ENCODE results near the gene EEF1AKMT3. TPM values are rescaled to one million over a fixed set of nuclear protein-coding genes. Genes with fewer than 3 reads are reported as not detected.

EEF1AKMT3 gene
- total RNA-seq, 1 donor from 2014 or later = 6.1 TPM

DNA sequence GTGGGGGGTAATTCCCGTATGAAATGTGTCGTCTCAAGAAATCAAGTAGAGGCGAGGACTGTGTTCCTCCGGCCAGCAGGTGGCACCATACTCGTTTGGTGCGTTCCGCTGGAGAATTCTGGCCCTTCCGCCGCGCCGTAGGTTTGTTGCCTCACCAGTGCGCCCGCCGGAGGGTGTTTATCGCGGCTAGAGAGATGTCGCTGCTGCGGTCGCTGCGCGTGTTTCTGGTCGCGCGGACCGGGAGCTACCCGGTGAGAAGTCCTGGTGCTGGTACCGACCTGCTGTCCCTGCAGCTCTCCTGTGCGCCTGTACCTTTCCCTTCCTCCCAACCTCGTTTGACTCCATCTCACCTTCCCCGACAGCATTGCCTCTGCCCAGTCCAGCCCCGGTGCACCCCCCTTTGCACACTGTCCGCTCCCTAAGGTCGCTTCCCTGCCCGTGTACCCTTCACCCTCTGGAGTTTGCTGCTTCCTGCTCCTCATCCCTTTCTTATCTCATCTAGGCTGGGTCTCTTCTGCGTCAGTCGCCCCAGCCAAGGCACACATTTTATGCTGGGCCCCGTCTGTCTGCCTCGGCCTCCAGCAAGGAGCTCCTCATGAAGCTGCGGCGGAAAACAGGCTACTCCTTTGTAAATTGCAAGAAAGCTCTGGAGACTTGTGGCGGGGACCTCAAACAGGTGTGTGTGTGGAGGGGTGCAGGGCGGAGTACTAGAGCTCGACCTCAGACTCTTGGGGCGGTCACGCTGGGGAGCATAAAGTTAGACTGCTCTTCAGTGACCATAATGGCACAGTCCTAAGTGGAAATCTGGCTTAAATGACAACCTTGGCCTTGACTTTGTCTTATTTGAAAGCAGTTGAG, 10.4 kb downstream of the EEF1AKMT3 start, which contains the start of gene TSFM:
Gene TSFM, plus strand, starts transcription at position 180 of the 858 bp plus-strand sequence. Its CDS starts 15 bp downstream, at position 195.
- DNase-seq = peak; percentile 99
- Mint-ChIP-seq H3K4me1 (peaks cover 30% of the 10 kb centered on the region), H3K4me3 (peak within 1 kb of the TSS; percentile 99), H3K9me3 (no peaks in the 10 kb centered on the region), H3K36me3 (ENCODE audit: low read depth) (peaks cover 33% of the 10 kb centered on the region), H3K27ac (peak within 1 kb of the TSS; percentile 99), H3K27me3 (no peaks in the 10 kb centered on the region)
- intact Hi-C loops (cut with micrococcal nuclease) = loop anchor here (1.0 to 2.0 kb wide), 3 partner anchors 11 to 116 kb away; partner anchors contain the start of genes CTDSP2, EEF1AKMT3 and METTL1

DNA sequence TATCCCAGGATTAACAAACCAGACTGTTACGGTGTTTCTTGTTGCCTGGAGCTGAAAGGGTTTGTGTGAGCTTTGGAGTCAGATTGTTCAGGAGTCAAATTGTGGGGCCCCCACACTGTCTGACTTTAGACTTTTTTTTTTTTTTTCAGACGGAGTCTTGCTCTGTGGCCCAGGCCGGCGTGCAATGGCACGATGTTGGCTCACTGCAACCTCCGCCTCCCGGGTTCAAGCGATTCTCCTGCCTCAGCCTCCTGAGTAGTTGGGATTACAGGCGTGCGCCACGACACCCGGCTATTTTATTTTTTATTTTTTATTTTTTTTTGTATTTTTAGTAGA, 11.0 kb downstream of the EEF1AKMT3 start:
- peaks cover 36% of the 10 kb centered on the region for H3K36me3 Mint-ChIP-seq (ENCODE audit: low read depth)

DNA sequence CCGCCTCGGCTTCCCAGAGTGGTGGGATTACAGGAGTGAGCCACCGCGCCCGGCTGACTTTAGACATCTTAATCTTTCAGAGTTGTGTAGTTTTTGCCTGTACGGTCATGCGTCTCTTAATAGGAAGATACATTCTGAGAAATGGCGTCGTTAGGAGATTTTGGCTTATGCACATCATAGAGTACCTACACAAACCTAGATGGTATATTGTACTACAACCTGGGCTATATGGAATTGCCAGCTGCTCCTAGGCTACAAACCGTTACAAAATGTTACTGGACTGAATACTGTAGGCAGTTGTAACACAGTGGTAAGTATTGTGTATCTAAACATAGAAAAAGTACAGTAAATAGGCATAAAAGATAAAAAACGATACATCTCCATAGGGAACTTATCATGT, 11.4 kb downstream of the EEF1AKMT3 start:
- Mint-ChIP-seq H3K4me3 (peak overlapping the region; percentile 76), H3K36me3 (ENCODE audit: low read depth) (peaks cover 40% of the 10 kb centered on the region), H3K27me3 (no peaks in the 10 kb centered on the region), H3K9me3 (no peaks in the 10 kb centered on the region), H3K4me1 (peaks cover 30% of the 10 kb centered on the region), H3K27ac (peak overlapping the region; percentile 45)
- no peak for DNase-seq
- intact Hi-C loops (cut with micrococcal nuclease) = loop anchor here (2.0 kb wide), 2 partner anchors 63 to 115 kb away; partner anchors contain the start of gene CTDSP2

More for the DNA sequence above, 11.0 kb downstream of the EEF1AKMT3 start:
- Mint-ChIP-seq H3K9me3 (no peaks in the 10 kb centered on the region), H3K4me3 (peak overlapping the region; percentile 99), H3K4me1 (peaks cover 30% of the 10 kb centered on the region), H3K27ac (peak overlapping the region; percentile 99), H3K27me3 (no peaks in the 10 kb centered on the region)
- intact Hi-C loops (cut with micrococcal nuclease) = loop anchor here (2.0 kb wide), 2 partner anchors 63 to 115 kb away; partner anchors contain the start of gene CTDSP2
- no peak for DNase-seq

DNA sequence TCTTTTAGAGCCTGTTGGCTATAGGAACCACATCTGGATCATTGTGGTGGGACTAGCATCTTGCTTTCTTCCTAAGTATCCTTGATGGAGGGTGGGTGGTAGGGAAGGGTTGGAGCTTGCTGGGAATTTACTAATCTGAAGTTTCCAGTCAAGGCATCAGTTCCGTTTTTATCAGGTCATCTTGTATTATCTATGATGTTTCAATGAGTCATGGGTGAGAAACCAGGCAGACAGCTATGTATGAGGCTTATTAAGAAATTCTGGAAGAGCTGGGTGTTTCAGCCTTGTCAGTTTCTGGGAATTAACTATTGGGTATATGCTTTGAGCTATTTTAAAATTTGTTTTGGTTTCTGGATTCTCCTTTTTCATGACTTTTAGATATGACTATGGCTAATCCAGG, 21.5 kb downstream of the EEF1AKMT3 start:
- Mint-ChIP-seq H3K27ac (no peak overlapping the region), H3K36me3 (ENCODE audit: low read depth) (peaks cover 54% of the 10 kb centered on the region)
- no peak for DNase-seq

DNA sequence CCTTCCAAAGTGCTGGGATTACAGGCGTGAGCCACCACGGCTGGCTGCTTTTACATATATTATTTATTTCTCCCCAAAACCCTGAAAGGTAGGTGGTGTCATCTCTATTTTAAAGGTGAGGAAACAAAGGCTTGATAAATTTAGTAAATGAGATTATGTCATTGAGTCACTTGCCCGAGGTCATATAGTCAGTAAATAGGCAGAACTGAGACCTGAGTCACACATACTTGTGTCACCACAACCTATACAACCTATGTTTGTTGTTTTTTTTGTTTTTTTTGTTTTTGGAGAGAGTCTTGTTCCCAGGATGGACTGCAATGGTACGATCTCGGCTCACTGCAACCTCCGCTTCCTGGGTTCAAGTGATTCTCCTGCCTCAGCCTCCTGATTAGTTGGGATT, 22.9 kb downstream of the EEF1AKMT3 start:
- no peak overlapping the region for H3K27ac Mint-ChIP-seq
- DNase-seq = no peak
- peaks cover 5% of the 10 kb centered on the region for H3K4me1 Mint-ChIP-seq
- no peaks in the 10 kb centered on the region for H3K27me3 Mint-ChIP-seq
- H3K4me3 Mint-ChIP-seq = no peak overlapping the region
- intact Hi-C loops (cut with micrococcal nuclease) = no loop called here
- H3K36me3 Mint-ChIP-seq (ENCODE audit: low read depth) = peaks cover 50% of the 10 kb centered on the region
- no peaks in the 10 kb centered on the region for H3K9me3 Mint-ChIP-seq

More for the DNA sequence above, 21.5 kb downstream of the EEF1AKMT3 start:
- intact Hi-C loops (cut with micrococcal nuclease) = no loop called here
- Mint-ChIP-seq H3K4me3 (no peak overlapping the region), H3K27me3 (no peaks in the 10 kb centered on the region), H3K4me1 (peaks cover 5% of the 10 kb centered on the region), H3K9me3 (no peaks in the 10 kb centered on the region)

DNA sequence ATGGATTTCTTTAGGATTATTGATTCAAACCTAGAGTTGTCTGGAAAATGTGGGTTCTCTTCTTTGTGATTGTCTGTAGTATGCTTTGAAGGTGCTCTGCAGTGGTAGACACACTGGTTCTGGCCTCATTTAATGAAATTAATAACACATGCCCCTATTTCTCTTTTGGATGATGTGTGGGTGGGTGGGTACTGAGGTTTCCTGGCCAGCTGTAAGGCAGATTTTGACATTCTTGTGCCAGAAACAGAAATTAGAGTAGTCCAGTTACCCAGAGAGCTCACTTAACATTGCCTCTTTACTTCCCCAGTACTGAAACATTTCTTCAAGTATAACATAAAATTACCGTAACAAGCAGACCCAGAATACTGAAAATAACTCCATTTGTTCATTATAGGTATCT, 24.6 kb downstream of the EEF1AKMT3 start:
- Mint-ChIP-seq H3K27ac (no peak overlapping the region), H3K4me1 (peaks cover 5% of the 10 kb centered on the region)

DNA sequence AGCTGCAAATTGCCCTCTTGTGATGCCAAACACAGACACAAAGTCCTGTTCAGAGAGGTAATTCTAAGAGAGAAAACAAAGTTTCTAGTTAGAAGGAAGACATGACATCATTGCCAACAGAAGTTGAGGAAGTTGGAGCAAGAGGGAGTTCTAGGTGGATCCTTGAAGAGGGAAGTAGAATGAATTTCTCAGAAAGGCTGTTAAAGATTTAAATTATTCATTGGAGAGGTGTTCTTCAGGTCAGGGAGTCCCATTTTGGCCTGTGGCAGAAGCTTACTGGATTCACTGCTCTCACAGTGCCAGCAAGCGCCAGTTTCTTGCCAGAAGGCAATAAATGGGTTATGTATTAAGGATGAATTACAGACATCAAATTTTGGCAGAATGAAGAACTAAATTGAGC, 25.5 kb downstream of the EEF1AKMT3 start:
- H3K4me1 Mint-ChIP-seq = peaks cover 6% of the 10 kb centered on the region
- no peak overlapping the region for H3K4me3 Mint-ChIP-seq
- H3K27me3 Mint-ChIP-seq = no peaks in the 10 kb centered on the region
- intact Hi-C loops (cut with micrococcal nuclease) = no loop called here
- no peaks in the 10 kb centered on the region for H3K9me3 Mint-ChIP-seq
- H3K36me3 Mint-ChIP-seq (ENCODE audit: low read depth) = peaks cover 45% of the 10 kb centered on the region
- H3K27ac Mint-ChIP-seq = no peak overlapping the region
- DNase-seq = no peak

More for the DNA sequence above, 24.6 kb downstream of the EEF1AKMT3 start:
- no peak for DNase-seq
- Mint-ChIP-seq H3K27me3 (no peaks in the 10 kb centered on the region), H3K36me3 (ENCODE audit: low read depth) (peaks cover 48% of the 10 kb centered on the region), H3K4me3 (no peak overlapping the region), H3K9me3 (no peaks in the 10 kb centered on the region)
- intact Hi-C loops (cut with micrococcal nuclease) = no loop called here

DNA sequence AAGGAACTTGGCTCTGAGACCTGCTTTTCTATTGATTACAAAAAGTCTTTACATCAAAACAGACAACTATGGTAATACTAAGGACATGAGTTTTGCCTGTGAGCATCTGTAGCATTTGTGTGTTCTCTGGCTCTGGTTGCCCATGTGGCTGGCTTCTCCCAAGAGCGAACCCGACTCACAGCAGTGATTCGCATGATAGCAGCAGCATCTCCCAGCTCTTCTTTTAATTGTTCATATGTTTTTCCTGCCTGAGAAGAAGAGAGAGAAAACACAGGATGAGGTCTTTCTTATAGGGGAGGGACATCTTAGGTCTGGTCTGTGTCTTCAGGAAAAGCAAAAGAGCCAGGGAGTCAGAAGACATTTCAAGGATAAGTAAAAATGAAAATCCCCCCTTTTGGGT, 28.6 kb downstream of the EEF1AKMT3 start:
- H3K9me3 Mint-ChIP-seq = no peaks in the 10 kb centered on the region
- intact Hi-C loops (cut with micrococcal nuclease) = no loop called here
- H3K36me3 Mint-ChIP-seq (ENCODE audit: low read depth) = peaks cover 32% of the 10 kb centered on the region
- DNase-seq = no peak
- H3K4me3 Mint-ChIP-seq = no peak overlapping the region
- no peaks in the 10 kb centered on the region for H3K27me3 Mint-ChIP-seq
- peak overlapping the region; percentile 29 for H3K27ac Mint-ChIP-seq
- peaks cover 2% of the 10 kb centered on the region for H3K4me1 Mint-ChIP-seq

DNA sequence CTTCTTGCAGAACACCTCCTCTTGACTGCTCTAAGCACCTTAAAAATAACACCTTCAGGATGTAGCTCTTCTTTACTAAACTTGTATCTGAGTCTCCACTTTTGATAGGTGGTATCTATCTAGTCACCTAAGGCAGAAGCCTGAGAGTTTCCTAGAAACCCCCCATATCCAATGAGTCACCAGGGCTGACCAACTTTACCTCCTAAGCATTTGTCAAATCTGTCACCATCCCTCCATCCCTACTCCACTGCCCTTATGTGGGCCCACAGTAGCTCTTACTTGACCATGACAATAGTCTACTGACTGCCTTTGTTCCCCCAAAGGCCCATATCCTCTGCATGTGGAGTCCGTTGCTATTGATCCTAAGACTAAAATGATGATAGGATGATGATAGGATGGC, 30.2 kb downstream of the EEF1AKMT3 start:
- intact Hi-C loops (cut with micrococcal nuclease) = loop anchor here (1.0 kb wide), 1 partner anchor 103 kb away; no protein-coding TSS in a partner anchor
- no peak for DNase-seq
- peaks cover 22% of the 10 kb centered on the region for H3K36me3 Mint-ChIP-seq (ENCODE audit: low read depth)
- H3K27me3 Mint-ChIP-seq = no peaks in the 10 kb centered on the region
- H3K27ac Mint-ChIP-seq = no peak overlapping the region
- H3K9me3 Mint-ChIP-seq = no peaks in the 10 kb centered on the region
- no peak overlapping the region for H3K4me3 Mint-ChIP-seq
- H3K4me1 Mint-ChIP-seq = peaks cover 2% of the 10 kb centered on the region

DNA sequence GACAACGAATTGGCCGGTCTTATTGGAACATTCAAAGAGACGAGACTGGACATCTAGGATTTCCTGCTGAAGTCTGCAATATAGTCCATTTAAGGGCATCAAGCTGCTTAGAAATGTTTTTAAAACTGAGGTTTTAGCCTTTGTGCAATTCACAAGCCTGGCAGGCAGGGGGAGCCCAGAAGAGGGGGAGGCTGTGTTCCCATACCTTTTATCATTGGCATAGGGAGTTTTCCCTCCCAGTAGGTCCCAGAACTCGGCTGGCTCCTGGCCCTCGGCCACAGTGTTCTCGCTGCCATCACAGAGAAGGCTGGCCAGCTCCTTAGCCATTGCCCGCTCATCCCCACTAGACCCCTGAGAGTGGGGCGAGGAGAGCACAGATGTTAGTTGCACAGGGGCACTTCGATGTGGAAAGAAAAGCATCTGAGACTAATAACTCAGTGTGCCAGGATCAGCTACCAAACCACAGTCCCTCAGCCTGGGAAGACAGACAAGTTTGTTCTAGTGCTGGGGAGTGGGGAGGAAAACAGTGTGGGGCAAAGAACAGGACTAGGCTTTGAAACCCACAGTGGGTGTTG, 31.0 kb downstream of the EEF1AKMT3 start:
- peak; percentile 79 for DNase-seq
- Mint-ChIP-seq H3K27me3 (no peaks in the 10 kb centered on the region), H3K4me1 (peaks cover 2% of the 10 kb centered on the region), H3K27ac (no peak overlapping the region), H3K36me3 (ENCODE audit: low read depth) (peaks cover 22% of the 10 kb centered on the region), H3K9me3 (no peaks in the 10 kb centered on the region), H3K4me3 (no peak overlapping the region)
- intact Hi-C loops (cut with micrococcal nuclease) = loop anchor here (1.0 kb wide), 1 partner anchor 102 kb away; no protein-coding TSS in a partner anchor

DNA sequence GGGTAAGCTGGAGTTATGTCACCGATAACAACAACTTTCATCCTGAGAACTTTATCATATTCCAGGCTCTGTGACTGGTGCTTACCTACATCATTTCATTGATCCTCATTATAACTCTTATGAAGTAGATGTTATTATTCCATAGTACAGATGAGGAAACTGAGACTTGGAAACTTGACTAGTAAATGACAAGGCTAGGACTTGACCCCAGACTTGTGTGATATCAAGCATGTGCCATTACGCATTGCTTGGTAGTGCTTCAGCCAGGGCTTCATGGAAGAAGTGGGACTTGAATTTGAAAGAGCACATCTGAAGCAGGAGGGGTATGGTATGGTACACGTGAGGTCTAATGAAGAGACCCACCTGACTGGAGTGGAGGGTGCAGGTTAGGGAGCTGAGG, 34.3 kb downstream of the EEF1AKMT3 start:
- H3K36me3 Mint-ChIP-seq (ENCODE audit: low read depth) = peaks cover 11% of the 10 kb centered on the region
- intact Hi-C loops (cut with micrococcal nuclease) = no loop called here
- H3K9me3 Mint-ChIP-seq = no peaks in the 10 kb centered on the region
- DNase-seq = no peak
- H3K27me3 Mint-ChIP-seq = no peaks in the 10 kb centered on the region
- H3K4me1 Mint-ChIP-seq = peaks cover 2% of the 10 kb centered on the region
- H3K27ac Mint-ChIP-seq = no peak overlapping the region
- H3K4me3 Mint-ChIP-seq = no peak overlapping the region

DNA sequence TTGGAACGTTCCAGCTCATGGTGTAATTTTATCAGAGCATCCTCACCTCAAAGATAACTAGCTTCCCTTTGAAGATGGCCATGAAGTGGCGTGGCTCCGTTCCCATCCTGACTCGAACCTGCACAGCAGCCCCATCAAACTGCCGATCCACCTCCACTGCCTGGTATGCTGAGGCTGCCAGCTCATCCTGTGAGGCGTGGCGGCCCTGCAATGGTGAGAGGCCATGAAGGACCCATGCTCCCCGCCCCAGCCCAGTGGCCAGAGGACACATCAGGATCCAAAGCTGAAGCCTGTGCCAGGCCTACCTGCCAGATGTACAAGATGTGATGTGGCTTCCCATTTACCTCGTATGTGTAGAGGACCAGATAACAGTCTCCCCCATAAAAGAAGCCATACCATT, 34.9 kb downstream of the EEF1AKMT3 start:
- Mint-ChIP-seq H3K9me3 (no peaks in the 10 kb centered on the region), H3K4me3 (no peak overlapping the region), H3K27me3 (no peaks in the 10 kb centered on the region), H3K4me1 (peaks cover 4% of the 10 kb centered on the region), H3K27ac (no peak overlapping the region), H3K36me3 (ENCODE audit: low read depth) (peaks cover 11% of the 10 kb centered on the region)
- DNase-seq = no peak
- intact Hi-C loops (cut with micrococcal nuclease) = no loop called here

DNA sequence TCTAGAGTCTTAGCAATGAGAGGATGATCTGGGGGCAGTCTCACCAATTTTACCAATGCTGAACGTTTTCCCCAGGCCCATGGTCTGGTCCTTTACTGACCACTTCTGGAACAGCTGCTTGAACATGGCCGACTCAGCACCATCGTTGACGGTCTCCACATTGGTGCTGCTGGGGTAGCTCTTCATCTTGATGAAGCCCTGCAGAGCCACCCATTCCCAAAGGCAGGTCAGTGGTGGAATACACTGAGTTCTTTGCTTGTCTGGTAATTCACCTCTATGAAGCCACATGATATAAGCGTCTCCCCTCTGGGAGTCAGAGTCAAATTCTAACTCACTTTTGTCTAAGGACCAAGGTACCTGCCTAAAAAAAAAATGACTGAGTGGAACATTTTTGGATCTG, 35.9 kb downstream of the EEF1AKMT3 start:
- Mint-ChIP-seq H3K4me1 (peaks cover 2% of the 10 kb centered on the region), H3K27ac (no peak overlapping the region), H3K4me3 (no peak overlapping the region), H3K27me3 (no peaks in the 10 kb centered on the region), H3K9me3 (no peaks in the 10 kb centered on the region), H3K36me3 (ENCODE audit: low read depth) (peaks cover 7% of the 10 kb centered on the region)
- intact Hi-C loops (cut with micrococcal nuclease) = no loop called here
- no peak for DNase-seq

DNA sequence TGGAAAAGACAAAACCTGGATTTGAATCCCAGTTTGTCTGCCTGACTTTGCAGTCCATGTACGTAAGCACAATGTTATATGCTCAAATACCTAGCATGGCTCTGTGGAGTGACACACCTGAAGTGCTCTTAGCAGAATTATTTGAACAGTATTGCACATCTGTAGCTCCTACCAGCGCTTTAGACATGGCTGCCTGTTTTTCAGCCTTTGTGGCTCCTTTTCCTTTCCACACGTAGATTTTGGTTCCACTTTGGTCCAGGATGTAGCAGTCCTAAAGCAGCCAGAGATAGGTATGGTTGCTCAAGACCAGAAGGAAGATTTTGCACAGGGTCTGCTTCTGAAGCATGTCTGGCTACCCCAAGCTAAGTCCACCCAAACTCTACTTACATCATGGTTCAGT, 37.0 kb downstream of the EEF1AKMT3 start:
- Mint-ChIP-seq H3K9me3 (no peaks in the 10 kb centered on the region), H3K4me1 (peaks cover 2% of the 10 kb centered on the region), H3K36me3 (ENCODE audit: low read depth) (peaks cover 3% of the 10 kb centered on the region), H3K27me3 (no peaks in the 10 kb centered on the region), H3K27ac (no peak overlapping the region), H3K4me3 (no peak overlapping the region)
- DNase-seq = no peak
- intact Hi-C loops (cut with micrococcal nuclease) = no loop called here
